ENCODE results near the gene ULK2.

- TF ChIP-seq PATZ1 (CRISPR knock-in tag; IDR thresholded peaks at IDR 0.05; ENCODE audit: borderline replicate concordance) (no peak), BACH2 (CRISPR knock-in tag; IDR thresholded peaks at IDR 0.05; ENCODE audit: borderline replicate concordance) (no peak), PPARA (CRISPR knock-in tag; IDR thresholded peaks at IDR 0.05; ENCODE audit: borderline replicate concordance) (no peak), ZFP30 (CRISPR knock-in tag; IDR thresholded peaks at IDR 0.05) (no peak), ZNF8 (CRISPR knock-in tag; IDR thresholded peaks at IDR 0.05) (no peak)
These were observed 86.9 kb downstream of the ULK2 start for GRCh38 chr17:19780846-19781245.

All from SK-N-SH treated with all-trans-retinoic acid at 6 μM for 48 hours (cell line).